GM18907 (cell line): Measurements from ENCODE around the gene DCAF8L2.
"Not testable (repeated sequence)": the region's sequence is repeated elsewhere in the genome, so short reads cannot be mapped to it uniquely, and the experiment has no call there.

ENCODE experiments used
- ATAC-seq: cut with Tn5 transposase; IDR thresholded peaks from one replicate; pipeline ENCODE4 v1.9.1; 2021; ENCODE audit warnings: mild to moderate bottlenecking, moderate library complexity; ENCODE audit not compliant: unreplicated experiment

Gene DCAF8L2

DNA sequence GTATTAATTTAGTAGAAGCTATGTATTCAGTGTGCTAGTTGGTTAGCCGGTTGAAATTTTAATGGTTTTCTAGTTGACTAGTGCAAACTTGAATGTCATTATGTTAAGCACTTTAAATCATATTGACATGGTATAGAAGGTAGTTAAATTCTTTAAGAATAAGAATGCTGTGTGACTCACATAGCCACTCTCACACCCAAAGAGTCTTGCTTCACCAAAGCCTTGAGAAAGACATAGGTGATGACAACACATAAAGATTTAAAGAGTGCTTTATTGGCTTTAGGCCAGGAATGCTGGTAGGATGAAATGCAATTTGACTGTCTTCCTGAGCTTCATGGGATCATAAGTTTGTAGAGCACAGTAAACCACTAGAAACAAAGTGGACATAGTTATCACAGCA lies 85.3 kb downstream of the DCAF8L2 start:
- ATAC-seq, result no peak

DNA sequence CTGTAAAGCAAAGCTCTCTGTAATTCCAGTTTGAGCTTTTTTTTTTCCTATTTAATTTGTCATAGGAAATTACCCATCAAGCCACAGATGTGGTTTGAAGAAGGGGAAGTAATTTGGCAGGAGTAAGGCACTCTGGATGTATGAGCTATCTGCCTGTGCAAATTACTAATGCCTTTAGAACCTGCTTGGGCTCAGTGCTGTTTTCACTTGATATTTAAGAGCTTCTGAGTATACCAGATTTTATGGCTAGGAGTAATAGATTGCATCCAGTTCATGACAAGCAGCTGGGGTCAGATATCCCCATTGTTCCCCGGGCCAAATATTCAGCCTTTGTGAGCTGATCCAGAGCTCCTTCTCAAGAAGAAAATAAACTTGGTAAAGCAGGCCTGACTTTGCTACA lies 89.1 kb downstream of the DCAF8L2 start:
- ATAC-seq, result no peak

DNA sequence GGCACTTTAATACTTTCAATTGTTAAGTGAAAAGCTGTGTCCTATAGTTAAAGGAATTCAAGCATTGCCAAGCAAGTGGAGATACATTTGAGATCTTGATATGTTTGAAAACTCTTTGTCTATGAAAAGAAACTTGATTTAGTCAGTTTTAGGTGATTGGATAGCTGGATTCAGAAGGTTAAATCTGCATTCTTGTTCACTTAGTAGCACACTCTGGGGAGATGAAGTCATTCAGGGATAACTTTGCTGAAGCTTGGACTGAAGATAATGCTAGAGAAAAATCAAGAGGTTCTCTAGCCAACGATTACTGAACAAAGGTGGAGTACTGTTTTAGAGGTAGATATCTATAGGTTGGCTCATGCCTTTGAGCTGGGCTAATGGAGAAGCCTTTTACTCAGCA lies 90.6 kb downstream of the DCAF8L2 start:
- no peak for ATAC-seq

DNA sequence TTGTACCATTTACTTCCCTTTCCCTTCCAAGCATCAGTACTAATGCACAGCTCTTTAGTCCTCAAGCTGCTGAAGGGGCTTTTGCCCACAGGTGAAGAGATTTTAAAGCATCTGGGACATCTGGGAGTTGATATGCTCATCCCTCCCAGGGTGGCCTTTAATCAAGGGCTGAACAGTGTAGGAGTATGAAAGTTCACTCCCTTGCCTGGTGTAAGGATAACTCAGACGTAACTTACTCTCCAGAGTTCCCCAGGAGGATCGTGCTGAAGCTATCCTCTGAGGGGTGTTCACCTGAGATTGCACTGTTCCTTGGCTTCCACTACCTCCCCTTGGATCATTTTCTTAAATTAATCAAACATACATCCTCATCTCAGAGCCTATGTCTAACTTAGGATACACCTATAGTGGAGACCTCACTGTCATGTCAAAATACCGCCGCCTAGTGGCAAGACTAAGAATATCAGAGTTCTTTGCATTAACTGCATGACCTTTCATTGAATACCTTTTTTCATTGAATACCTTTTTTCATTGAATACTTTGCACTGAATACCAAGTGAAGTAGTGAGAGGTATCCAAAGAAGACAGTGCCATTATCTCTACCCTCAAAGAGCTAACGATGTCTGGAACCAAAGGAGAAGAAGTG lies 93.5 kb downstream of the DCAF8L2 start:
- ATAC-seq, result peak; percentile 59

DNA sequence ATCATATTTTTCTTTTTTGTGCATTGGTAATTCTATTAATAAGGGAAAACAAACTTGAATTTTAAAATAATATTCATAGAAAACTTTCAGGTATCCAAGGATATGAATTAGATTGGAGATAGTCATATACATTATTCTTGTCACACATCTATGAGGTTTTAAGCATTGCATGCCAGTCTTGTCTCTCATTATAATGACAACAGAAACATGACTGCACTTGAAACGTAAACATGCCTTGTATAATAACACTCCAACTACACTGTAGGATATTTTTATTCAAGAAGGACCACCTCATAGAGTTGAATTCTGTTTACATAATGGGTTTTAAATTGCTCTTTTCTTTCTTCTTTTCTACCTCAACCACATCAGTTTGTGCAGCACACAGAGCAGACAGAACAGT lies 104.5 kb downstream of the DCAF8L2 start:
- ATAC-seq, result no peak

DNA sequence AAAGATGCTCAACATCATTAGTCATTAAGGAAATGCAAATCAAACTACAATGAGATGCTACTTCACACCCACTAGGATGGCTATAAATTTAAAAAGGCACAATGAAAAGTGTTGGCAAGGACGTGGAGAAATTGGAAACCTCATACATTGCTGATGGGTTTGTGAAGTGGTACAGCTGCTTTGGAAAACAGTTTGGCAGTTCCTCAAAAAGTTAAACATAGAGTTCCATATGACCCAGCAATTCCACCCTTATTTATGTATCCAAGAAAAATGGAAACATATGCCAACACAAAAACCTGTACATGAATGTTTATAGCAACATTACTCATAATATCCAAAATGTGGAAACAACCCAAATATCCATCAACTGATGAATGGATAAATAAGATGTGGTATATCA lies 116.4 kb downstream of the DCAF8L2 start:
- no peak for ATAC-seq

DNA sequence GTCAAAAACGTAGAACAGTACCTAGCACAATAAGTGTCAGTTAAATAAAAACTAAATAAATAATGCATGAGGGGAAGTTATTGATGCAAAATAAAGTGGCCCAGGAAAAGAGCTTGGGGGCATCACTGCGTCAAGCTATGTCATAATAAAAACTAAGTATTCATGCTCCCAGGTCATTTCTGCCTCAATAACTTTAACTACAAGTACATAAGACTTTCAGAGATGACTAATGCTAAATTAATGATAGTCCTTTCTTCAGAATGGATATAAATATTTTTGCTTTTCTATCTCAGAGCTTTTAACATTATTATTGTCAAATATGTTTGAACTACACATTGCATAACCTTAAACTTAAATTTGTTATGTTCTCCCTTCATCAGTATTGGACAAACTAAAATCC lies 125.5 kb downstream of the DCAF8L2 start:
- no peak for ATAC-seq

DNA sequence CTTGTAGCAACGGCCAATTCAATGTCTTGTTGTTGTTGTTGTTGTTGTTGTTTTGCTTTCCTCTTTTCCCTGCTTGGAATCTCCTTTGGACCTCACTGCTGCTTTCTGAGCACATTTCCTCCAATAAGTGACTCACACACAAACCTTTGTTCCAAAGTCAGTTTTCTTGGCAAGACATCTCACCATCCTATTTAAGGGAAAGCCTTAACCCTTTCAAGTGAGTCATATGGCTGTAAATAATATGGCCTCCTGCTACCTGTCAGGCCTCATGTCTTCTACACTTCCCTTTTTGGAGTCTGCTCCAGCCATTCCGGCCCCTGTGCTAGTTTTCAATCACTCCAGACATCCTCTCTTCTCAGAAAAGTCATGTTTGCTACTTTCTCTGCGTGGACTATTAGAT lies 138.1 kb downstream of the DCAF8L2 start:
- no peak for ATAC-seq

DNA sequence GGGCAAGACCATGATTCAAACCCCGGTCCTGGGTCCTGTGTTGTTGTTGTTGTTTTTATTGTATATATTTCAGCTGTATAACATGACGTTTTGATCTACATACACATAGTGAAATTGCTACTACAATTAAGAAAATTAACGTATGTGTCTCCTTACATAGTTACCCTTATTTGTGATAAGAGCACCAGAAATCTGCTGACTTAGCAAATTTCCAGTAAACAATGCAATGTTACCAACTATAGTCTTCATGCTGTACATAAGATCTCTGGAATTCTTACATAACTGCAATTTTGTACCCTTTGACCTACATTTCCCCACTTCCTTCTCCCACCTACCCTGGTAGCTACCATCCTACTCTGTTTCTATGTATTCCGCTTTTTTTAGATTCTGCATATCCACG lies 141.8 kb downstream of the DCAF8L2 start:
- no peak for ATAC-seq

DNA sequence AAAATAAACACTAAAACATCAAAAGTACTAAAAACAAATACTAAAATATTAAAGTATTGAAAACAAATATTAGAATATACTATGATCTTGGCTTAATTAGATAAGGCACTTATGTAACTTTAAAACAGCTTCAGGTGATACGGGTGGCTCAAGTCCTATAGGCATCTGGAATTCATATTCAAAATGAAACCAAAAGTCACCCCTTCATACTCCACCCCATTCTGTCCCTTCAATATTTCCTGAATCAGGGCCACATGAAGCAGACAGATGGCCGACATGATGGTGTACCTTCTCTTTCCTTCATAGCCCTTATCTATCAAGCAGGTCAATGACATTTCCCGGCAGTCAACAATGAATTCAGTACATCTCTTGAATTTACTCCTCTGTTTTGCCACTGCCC lies 145.8 kb downstream of the DCAF8L2 start:
- ATAC-seq, result no peak

DNA sequence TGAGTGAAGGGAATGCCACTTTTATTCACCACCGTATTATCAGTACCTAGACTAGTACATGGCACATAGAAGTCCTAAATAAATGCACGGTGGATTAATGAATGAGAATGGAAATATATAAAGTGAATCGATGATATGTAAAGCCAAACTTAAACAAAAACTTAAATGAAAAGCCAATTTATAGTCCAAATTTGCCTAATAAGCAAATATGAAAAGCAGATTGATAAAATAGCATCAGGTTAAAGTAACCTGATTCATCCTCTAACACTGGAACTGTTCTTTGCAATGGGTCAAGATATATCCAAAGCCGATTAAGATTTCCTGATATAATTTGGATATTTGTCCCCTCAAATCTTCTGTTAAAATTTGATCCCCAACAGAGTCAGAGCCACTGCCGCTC lies 150.8 kb downstream of the DCAF8L2 start:
- ATAC-seq, result no peak

DNA sequence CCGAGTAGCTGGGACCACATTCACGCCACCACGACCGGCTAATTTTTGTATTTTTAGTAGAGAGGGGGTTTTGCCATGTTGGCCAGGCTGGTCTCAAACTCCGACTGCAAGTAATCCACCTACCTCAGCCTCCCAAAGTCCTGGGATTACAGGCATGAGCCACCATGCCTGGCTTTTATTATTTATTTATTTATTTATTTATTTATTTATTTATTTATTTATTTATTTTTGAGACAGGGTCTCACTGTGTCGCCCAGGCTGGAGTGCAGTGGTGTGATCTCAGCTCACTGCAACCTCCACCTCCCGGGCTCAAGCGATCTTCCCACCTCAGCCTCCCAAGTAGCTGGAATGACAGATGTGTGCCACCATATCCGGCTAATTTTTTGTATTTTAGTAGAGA lies 153.4 kb downstream of the DCAF8L2 start:
- not testable (repeated sequence) for ATAC-seq

DNA sequence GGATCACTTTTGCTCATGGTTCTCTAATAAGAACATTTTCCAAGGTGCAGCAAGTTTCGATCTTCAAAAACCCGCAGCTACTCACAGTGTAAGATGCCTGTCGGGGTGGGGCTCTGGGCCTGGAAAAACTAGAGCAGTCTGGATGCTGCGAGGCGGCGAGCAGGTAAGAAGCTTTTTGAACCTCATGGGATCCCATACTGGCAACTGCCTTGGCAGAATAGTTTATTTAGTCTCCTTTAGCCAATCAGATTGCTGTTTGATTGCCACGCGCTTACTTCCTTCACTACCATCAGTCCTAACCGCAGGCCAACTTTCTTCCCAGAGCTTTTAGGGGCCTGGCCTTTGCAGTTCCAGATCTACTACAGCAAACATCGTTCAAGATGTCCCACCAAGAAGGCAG lies 156.4 kb downstream of the DCAF8L2 start:
- no peak for ATAC-seq

DNA sequence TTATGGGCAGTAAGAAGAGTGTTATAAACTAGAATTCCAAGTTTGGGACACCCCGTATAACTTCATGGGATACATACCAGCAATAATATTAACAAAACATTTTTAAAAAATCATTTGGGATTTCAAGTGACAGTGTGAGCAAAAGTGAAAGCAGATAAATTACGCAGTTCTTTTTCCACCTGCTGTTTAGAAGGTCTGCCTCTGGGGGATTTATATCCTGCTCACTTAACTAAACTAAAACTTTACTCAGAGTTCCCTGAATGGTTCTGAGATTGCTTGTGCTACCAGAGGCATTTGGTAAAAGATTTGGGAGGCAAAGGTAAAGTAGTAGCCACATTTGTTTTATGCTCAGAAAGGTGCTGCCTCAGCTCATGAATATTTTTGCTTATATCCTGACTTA lies 160.2 kb downstream of the DCAF8L2 start:
- ATAC-seq, result not testable (repeated sequence)

DNA sequence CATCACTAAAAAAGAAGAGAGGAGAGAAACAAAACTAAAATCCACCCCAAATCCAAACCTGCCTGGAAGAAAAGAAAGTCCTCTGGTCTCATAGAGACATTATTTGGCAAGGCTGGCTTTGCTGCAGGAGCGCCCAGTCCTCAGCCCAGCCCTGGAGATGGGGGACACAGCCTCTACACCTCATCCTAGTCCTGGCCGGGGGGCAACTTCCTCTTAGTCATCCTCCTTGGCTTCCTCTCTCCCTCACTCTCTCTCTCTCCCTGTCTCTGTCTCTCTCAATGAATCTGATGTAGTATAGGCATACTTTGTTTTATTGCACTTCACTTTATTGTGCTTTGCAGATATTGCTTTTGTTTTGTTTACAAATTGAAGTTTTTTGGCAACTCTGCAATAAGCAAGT lies 161.8 kb downstream of the DCAF8L2 start:
- no peak for ATAC-seq

DNA sequence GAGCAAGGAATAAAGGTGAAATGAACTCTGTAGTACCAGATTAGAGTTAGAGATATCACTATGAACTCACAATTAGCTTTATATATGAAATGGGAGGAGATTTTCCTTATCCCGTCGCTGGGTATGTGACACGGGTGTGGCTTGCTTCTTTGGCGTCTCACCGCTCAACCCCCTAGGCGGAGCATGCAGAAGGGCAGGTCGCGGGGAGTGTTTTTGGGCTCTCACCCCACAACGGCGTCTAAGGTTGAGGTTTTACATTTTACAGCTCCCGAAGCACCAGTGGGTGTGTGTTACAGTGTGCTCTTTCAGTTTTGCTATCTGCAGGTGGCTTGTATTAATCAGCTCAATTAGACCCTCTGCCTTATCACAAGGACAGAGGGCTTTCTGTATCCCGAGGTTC lies 175.6 kb downstream of the DCAF8L2 start:
- no peak for ATAC-seq

DNA sequence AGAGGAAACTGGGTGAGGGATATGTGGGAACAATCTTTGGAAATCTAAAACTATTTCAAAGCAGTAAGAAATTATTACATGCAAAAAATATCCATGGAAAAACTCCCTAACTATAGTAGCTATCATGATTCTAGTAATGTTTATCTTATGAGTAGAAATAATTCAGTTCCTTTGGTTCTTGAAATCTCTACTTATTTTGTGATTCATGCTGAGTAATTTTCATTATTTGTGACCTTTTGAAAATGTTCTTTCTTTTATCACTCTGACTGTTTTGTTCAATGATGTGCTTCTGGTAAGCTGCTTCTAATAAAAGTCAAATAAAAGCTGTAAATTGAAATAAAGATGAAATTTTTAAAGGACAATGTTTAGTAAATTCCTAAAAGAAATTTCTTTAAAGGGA lies 177.2 kb downstream of the DCAF8L2 start:
- no peak for ATAC-seq

DNA sequence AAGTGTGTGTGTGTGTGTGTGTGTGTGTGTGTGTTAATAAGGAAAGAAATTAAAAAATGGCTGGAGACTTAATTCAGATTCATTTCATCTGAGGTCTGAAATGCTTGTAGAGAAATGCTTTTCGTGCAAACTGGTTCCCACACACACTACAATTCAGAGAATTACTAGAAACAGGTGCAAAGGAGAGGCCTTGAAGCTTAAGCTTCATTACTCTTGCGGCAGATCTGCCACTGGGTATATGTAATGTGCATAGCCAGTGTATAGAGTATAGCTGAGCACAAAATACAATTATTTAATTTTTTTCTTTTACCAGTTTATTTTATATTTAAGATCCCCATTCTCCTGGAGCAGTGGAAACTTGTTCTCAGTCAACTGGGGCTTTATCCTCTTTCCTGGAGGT lies 185.8 kb downstream of the DCAF8L2 start:
- no peak for ATAC-seq

DNA sequence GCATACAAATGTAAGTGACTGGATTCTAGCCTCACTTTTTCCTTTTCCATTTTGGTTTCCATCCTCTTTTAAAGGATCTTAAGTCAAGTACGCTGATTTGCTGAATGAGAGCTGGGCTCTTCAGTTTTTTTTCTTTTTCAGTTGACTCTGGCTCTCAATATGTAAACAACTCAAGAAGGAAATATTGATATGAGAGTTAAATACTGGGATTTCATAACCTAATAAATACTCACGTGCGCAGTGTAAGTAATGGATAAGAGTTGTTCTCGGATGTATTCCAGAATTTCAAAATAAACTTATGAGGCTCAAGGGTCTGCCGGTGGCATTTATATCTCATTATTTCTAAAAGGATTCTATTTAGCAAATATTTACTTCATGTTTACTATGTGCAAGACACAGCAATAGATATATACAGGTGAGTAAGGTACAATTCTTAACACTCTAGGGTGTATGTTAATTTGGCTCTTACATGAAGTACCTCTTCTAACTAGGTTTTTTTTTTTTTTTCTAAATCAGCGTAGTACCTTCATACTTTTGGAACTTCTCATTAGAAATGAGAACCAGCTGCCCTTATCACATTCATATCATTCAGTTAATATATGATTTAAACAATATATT lies 206.6 kb downstream of the DCAF8L2 start:
- no peak for ATAC-seq

DNA sequence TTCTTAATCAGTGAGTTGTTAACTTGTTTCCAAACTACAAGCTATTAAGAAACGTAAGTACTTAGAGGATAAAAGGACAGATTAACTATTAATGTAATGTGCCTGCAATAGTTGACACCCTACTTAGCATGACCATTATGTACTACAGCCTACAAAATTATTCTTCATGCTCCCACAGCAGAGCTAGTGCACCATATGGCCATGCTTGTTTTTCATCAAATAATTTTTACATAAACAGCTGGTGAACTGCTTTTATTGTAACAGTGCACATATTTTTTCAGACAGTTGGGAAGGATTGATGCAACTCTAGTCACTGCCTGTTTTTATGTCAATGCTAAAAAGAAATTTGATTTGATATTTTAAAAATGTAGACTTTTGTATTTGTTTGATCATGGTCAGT lies 207.4 kb downstream of the DCAF8L2 start:
- ATAC-seq, result no peak
